ENCODE data around the gene PRDM5. TPM values are rescaled to one million over a fixed set of nuclear protein-coding genes. Genes with fewer than 3 reads are reported as not detected.
A peak's percentile ranks its signal among the peaks of the same experiment; 100 is the strongest.

The PRDM5 gene
- total and polyA plus RNA-seq, 9 of the 15 experiments (the other 6 are each of a cell fraction or from before 2014, with no cell fraction given), result not detected

DNA sequence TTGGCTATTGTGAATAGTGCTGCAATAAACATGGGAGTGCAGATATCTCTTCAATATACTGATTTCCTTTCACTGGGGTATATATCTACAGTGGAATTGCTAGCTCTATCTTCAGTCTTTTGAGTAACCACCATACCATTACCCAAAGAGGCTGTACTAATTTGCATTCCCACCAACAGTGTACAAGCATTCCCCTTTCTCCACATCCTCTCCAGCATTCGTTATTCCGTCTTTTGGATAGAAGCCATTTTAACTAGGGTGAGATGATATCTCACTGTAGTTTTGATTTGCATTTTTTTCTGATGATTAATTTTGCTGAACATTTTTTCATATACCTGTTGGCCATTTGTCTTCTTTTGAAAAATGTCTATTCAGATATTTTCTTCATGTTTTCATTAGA, 110.3 kb downstream of the PRDM5 start:
- ATAC-seq (no peak), FAIRE-seq (no peak), DNase-seq (ENCODE audit: extremely low read depth in 1 of 4, low spot score in 3 of 4) (no peak)
- no peak overlapping the region for H3K4me3 ChIP-seq
- no peaks in the 10 kb centered on the region for H3K4me1 ChIP-seq (replicated peaks in 1 of 2; ENCODE audit: control insufficient read depth in 2 of 2, insufficient read depth in 2 of 2, low read length in 2 of 2)
- no peaks in the 10 kb centered on the region for H3K36me3 ChIP-seq (ENCODE audit: control insufficient read depth, insufficient read depth, low read length)
- 0% methylated on average over 2 of the region's 2 CpGs for WGBS (ENCODE audit: insufficient coverage, low coverage, missing lambda C conversion rate)
- H3K27ac ChIP-seq (ENCODE audit: extremely low read depth, low read depth, low read length), result no peak overlapping the region
- BruUV-seq (replicated peaks), result no TSS peak
- intact Hi-C loops (cut with micrococcal nuclease) (no loop called here), in situ Hi-C loops (cut with MboI) (no loop called here)
- POLR2A ChIA-PET, result no interaction called here
- no peaks in the 10 kb centered on the region for H3K27me3 ChIP-seq (ENCODE audit: control insufficient read depth in 2 of 2, insufficient read depth in 2 of 2, low read length in 2 of 2)
- no peaks in the 10 kb centered on the region for H3K9me1 ChIP-seq (ENCODE audit: control insufficient read depth, insufficient read depth, low read length)
- no peak overlapping the region for H2AFZ ChIP-seq (ENCODE audit: low read depth, low read length)
- H3K9ac ChIP-seq (ENCODE audit: insufficient read depth in 1 of 2, low read depth in 2 of 2, low read length in 2 of 2), result no peak overlapping the region
- H3K4me2 ChIP-seq (ENCODE audit: insufficient read depth, low read length), result no peak overlapping the region
- no peaks in the 10 kb centered on the region for H4K20me1 ChIP-seq (replicated peaks; ENCODE audit: control insufficient read depth, insufficient read depth, low read length)
- TF ChIP-seq ZNF707 (CRISPR knock-in tag; conservative IDR thresholded peaks at IDR 0.05) (no peak), NR4A1 (CRISPR knock-in tag; IDR thresholded peaks at IDR 0.05) (no peak), NR4A1 (tag; IDR thresholded peaks at IDR 0.05) (no peak), ZNF316 (IDR thresholded peaks at IDR 0.05) (peak; percentile 24; the same call in 1 of the 2 replicates)
- H3K9me3 ChIP-seq (replicated peaks; ENCODE audit: control insufficient read depth, insufficient read depth, low read depth, low read length), result no peaks in the 10 kb centered on the region
- no peaks in the 10 kb centered on the region for H3K79me2 ChIP-seq (ENCODE audit: control insufficient read depth, insufficient read depth, low read length)
- CTCF ChIA-PET (ENCODE audit: low intra/inter-chr PET ratio), result no interaction called here

DNA sequence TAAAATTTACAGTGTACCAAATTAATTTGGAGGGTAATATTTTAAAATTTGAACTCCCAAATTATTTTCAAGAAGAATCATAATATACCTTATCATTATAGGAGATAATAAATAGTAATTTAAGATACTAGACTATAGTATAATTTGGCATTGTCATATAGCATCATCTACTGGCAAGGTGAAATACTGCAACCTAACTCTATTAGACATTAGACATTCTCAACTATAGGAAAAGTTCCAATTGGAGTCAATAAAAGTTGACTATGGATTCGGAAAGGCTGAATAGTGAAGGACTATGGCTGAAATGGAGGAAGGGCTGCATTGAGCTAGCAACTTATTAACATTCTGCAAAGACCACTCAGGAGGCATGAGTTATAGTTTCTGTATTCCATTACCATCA, 113.0 kb downstream of the PRDM5 start:
- H3K4me3 ChIP-seq, result no peak overlapping the region
- WGBS (ENCODE audit: insufficient coverage, low coverage, missing lambda C conversion rate), result 0% methylated on average over 1 of the region's 1 CpG

More for the DNA sequence above, 113.0 kb downstream of the PRDM5 start:
- H3K79me2 ChIP-seq (ENCODE audit: control insufficient read depth, insufficient read depth, low read length), result no peaks in the 10 kb centered on the region
- DNase-seq (ENCODE audit: extremely low read depth in 1 of 4, low spot score in 3 of 4) (no peak), FAIRE-seq (no peak), ATAC-seq (no peak)
- intact Hi-C loops (cut with micrococcal nuclease) (loop anchor here (1.0 kb wide), 1 partner anchor 653 kb away; no protein-coding TSS in a partner anchor), in situ Hi-C loops (cut with MboI) (no loop called here)
- H3K36me3 ChIP-seq (ENCODE audit: control insufficient read depth, insufficient read depth, low read length), result no peaks in the 10 kb centered on the region
- H3K9me3 ChIP-seq (replicated peaks; ENCODE audit: control insufficient read depth, insufficient read depth, low read depth, low read length), result no peaks in the 10 kb centered on the region
- CTCF ChIA-PET (ENCODE audit: low intra/inter-chr PET ratio), result interaction anchor here (1.5 kb wide), 1 partner anchor 738 kb away, joined by 4 read pairs; no protein-coding TSS in a partner anchor
- no peak overlapping the region for H2AFZ ChIP-seq (ENCODE audit: low read depth, low read length)
- H3K9me1 ChIP-seq (ENCODE audit: control insufficient read depth, insufficient read depth, low read length), result no peaks in the 10 kb centered on the region
- no TSS peak for BruUV-seq (replicated peaks)
- TF ChIP-seq ZNF764 (CRISPR knock-in tag; IDR thresholded peaks at IDR 0.05; ENCODE audit: low read depth) (peak; percentile 97), GTF2E2 (tag; IDR thresholded peaks at IDR 0.05) (no peak), RAD21 (CRISPR knock-in tag; conservative IDR thresholded peaks at IDR 0.05 in 1 of 2, IDR thresholded peaks at IDR 0.05 in 1 of 2) (peak in 1 of 2 experiments; percentile 26; a peak in 2 of 4 replicates)
- TF ChIP-seq, protein P1, sequence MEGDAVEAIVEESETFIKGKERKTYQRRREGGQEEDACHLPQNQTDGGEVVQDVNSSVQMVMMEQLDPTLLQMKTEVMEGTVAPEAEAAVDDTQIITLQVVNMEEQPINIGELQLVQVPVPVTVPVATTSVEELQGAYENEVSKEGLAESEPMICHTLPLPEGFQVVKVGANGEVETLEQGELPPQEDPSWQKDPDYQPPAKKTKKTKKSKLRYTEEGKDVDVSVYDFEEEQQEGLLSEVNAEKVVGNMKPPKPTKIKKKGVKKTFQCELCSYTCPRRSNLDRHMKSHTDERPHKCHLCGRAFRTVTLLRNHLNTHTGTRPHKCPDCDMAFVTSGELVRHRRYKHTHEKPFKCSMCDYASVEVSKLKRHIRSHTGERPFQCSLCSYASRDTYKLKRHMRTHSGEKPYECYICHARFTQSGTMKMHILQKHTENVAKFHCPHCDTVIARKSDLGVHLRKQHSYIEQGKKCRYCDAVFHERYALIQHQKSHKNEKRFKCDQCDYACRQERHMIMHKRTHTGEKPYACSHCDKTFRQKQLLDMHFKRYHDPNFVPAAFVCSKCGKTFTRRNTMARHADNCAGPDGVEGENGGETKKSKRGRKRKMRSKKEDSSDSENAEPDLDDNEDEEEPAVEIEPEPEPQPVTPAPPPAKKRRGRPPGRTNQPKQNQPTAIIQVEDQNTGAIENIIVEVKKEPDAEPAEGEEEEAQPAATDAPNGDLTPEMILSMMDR (IDR thresholded peaks at IDR 0.05 in 2 of 3, conservative IDR thresholded peaks at IDR 0.05 in 1 of 3; ENCODE audit: insufficient read depth in 2 of 3, low read depth in 1 of 3, low read length in 3 of 3), result peak in 1 of 3 experiments; percentile 38; a peak in 2 of 6 replicates
- POLR2A ChIA-PET, result no interaction called here
- H3K4me1 ChIP-seq (replicated peaks in 1 of 2; ENCODE audit: control insufficient read depth in 2 of 2, insufficient read depth in 2 of 2, low read length in 2 of 2), result no peaks in the 10 kb centered on the region
- H3K27ac ChIP-seq (ENCODE audit: extremely low read depth, low read depth, low read length), result no peak overlapping the region
- H3K9ac ChIP-seq (ENCODE audit: insufficient read depth in 1 of 2, low read depth in 2 of 2, low read length in 2 of 2), result no peak overlapping the region
- no peak overlapping the region for H3K4me2 ChIP-seq (ENCODE audit: insufficient read depth, low read length)
- H4K20me1 ChIP-seq (replicated peaks; ENCODE audit: control insufficient read depth, insufficient read depth, low read length), result no peaks in the 10 kb centered on the region
- no peaks in the 10 kb centered on the region for H3K27me3 ChIP-seq (ENCODE audit: control insufficient read depth in 2 of 2, insufficient read depth in 2 of 2, low read length in 2 of 2)
